ENCODE measurements around the gene KCNQ2.

DNA sequence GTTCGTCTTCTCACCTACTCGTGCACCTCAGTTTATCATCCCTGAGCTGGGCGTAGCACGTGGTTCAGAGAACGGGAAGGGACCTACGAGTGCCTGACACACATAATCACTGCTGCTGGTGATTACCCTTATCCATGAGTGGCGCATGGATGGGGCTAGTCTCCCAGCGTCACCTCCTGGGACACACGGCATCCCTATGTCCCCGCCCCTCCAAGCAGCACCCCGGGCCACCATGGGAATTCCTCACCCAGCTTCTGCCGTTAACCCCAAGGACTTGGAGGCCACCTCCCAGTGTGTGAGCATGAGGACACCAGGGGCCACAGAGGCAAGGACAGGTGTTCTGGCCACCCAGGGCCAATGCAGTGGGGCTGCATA, 121.1 kb downstream of the KCNQ2 start:
- no peak for TF ChIP-seq POLR2AphosphoS5 (IDR thresholded peaks at IDR 0.05)
- TF ChIP-seq POLR2A (IDR thresholded peaks at IDR 0.05) = no peak

Measured in prostate gland (tissue), 1 donor.